Spleen (tissue), 7 donors: ENCODE measurements around the gene CST9L.

ENCODE experiments used
- POLR2A ChIP-seq, 3 donors: fragments of 450-650 bp; IDR thresholded peaks; one replicate each; pipeline ENCODE4 v1.5.1; 2017; ENCODE audit warnings: antibody characterized with exemption in 3 of 3, mild to moderate bottlenecking in 1 of 3
- POLR2AphosphoS5 ChIP-seq, 3 donors: sonication (generic); formaldehyde crosslinking; IDR thresholded peaks; one replicate each; pipeline ENCODE4 v1.5.1; 2017; ENCODE audit warnings: antibody characterized with exemption in 3 of 3
- TF ChIP-seq, protein P1 (sequence below), 11 experiments: fragments of 200-600 bp in 7 of 11; fragments of 450-650 bp in 4 of 11; sonication (generic) in 4 of 11; IDR thresholded peaks in 8 of 11; conservative IDR thresholded peaks in 3 of 11; 1 replicate in 7 of 11; 2 replicates in 4 of 11; pipeline versions ENCODE4 v1.4.0 to v1.8.0; 2016 to 2021; ENCODE audit warnings: antibody characterized with exemption in 11 of 11, inconsistent platforms in 4 of 11, mild to moderate bottlenecking in 1 of 11
- donor health status: DM: no; HTN: no; CAD: no; lungs with moderate emphysema.
- donor health status: DM: no; HTN: no; CAD: no.
- donor health status: DM: no; HTN: no; CAD: no.

DNA sequence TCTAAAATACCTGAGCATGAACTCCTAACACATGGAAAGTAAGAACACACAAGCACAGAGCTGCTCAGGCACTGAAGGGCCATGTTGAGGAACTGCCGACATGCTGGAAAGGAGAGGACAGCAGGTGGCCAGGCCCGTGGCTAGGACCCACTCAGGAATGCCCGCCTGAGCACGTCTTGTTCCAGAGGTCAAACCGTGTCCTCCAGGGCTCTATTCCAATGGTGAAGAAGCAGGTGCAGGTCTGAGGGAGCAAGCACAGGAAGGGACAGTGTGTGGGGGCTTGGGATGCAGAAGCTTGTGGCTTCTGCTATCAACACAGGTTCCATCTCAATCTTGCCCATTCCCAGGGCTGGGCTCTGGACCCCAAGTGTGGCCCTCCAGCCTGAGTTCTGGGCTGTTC lies 20.7 kb downstream of the CST9L start:
- TF ChIP-seq, protein P1, sequence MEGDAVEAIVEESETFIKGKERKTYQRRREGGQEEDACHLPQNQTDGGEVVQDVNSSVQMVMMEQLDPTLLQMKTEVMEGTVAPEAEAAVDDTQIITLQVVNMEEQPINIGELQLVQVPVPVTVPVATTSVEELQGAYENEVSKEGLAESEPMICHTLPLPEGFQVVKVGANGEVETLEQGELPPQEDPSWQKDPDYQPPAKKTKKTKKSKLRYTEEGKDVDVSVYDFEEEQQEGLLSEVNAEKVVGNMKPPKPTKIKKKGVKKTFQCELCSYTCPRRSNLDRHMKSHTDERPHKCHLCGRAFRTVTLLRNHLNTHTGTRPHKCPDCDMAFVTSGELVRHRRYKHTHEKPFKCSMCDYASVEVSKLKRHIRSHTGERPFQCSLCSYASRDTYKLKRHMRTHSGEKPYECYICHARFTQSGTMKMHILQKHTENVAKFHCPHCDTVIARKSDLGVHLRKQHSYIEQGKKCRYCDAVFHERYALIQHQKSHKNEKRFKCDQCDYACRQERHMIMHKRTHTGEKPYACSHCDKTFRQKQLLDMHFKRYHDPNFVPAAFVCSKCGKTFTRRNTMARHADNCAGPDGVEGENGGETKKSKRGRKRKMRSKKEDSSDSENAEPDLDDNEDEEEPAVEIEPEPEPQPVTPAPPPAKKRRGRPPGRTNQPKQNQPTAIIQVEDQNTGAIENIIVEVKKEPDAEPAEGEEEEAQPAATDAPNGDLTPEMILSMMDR (IDR thresholded peaks at IDR 0.05 in 8 of 11, conservative IDR thresholded peaks at IDR 0.05 in 3 of 11) = no peak
- TF ChIP-seq POLR2A (IDR thresholded peaks at IDR 0.05) = no peak
- no peak for TF ChIP-seq POLR2AphosphoS5 (IDR thresholded peaks at IDR 0.05)
